ENCODE measurements around the gene BTNL9.
"Not testable (repeated sequence)": the region's sequence is repeated elsewhere in the genome, so short reads cannot be mapped to it uniquely, and the experiment has no call there.

Gene BTNL9

GRCh38 chr5:181042722-181043121 is 2.7 kb downstream of the BTNL9 start:
- no peak for DNase-seq (ENCODE audit: low read depth in 2 of 2)

- no peak for DNase-seq (ENCODE audit: low read depth in 2 of 2)
These were observed 3.4 kb downstream of the BTNL9 start for GRCh38 chr5:181043285-181044092.

- DNase-seq (ENCODE audit: low read depth in 2 of 2): no peak
These were observed 4.1 kb downstream of the BTNL9 start for GRCh38 chr5:181044093-181044599.

- no peak for DNase-seq (ENCODE audit: low read depth in 2 of 2)
These were observed 4.7 kb downstream of the BTNL9 start for GRCh38 chr5:181044662-181045305.

GRCh38 chr5:181045316-181045715 is 5.2 kb downstream of the BTNL9 start:
- no peak for DNase-seq (ENCODE audit: low read depth in 2 of 2)

GRCh38 chr5:181045857-181046256 is 5.8 kb downstream of the BTNL9 start:
- DNase-seq (ENCODE audit: low read depth in 2 of 2): not testable (repeated sequence)

- no peak for DNase-seq (ENCODE audit: low read depth in 2 of 2)
These were observed 7.2 kb downstream of the BTNL9 start for GRCh38 chr5:181047288-181047687.

GRCh38 chr5:181047921-181048320 is 7.9 kb downstream of the BTNL9 start:
- DNase-seq (ENCODE audit: low read depth in 2 of 2): no peak

- no peak for DNase-seq (ENCODE audit: low read depth in 2 of 2)
These were observed 9.9 kb downstream of the BTNL9 start for GRCh38 chr5:181050016-181050415.

- no peak for DNase-seq (ENCODE audit: low read depth in 2 of 2)
These were observed 12.0 kb downstream of the BTNL9 start for GRCh38 chr5:181051841-181052671.

- DNase-seq (ENCODE audit: low read depth in 2 of 2): no peak
These were observed 12.8 kb downstream of the BTNL9 start for GRCh38 chr5:181052672-181053487.

- no peak for DNase-seq (ENCODE audit: low read depth in 2 of 2)
These were observed 13.5 kb downstream of the BTNL9 start for GRCh38 chr5:181053488-181054121.

- DNase-seq (ENCODE audit: low read depth in 2 of 2): no peak
These were observed 14.1 kb downstream of the BTNL9 start for GRCh38 chr5:181054138-181054537.

- DNase-seq (ENCODE audit: low read depth in 2 of 2): no peak
These were observed 14.9 kb downstream of the BTNL9 start for GRCh38 chr5:181054871-181055459.

GRCh38 chr5:181056431-181056830 is 16.4 kb downstream of the BTNL9 start:
- no peak for DNase-seq (ENCODE audit: low read depth in 2 of 2)

- no peak for DNase-seq (ENCODE audit: low read depth in 2 of 2)
These were observed 18.3 kb downstream of the BTNL9 start for GRCh38 chr5:181058321-181058720.

GRCh38 chr5:181058786-181059296 is 18.8 kb downstream of the BTNL9 start:
- DNase-seq (ENCODE audit: low read depth in 2 of 2): no peak

- DNase-seq (ENCODE audit: low read depth in 2 of 2): no peak
These were observed 19.5 kb downstream of the BTNL9 start for GRCh38 chr5:181059297-181060230.

- no peak for DNase-seq (ENCODE audit: low read depth in 2 of 2)
These were observed 20.1 kb downstream of the BTNL9 start for GRCh38 chr5:181060231-181060590.
